BJ (cell line): ENCODE measurements around the gene EDARADD. TPM values are rescaled to one million over a fixed set of nuclear protein-coding genes. Genes with fewer than 3 reads are reported as not detected.
A peak's percentile ranks its signal among the peaks of the same experiment; 100 is the strongest.
"Not testable (repeated sequence)": the region's sequence is repeated elsewhere in the genome, so short reads cannot be mapped to it uniquely, and the experiment has no call there.

ENCODE experiments used
- CTCF ChIA-PET: fragments of 350-600 bp; formaldehyde crosslinking; extraction: SDS; loops from one replicate; lab custom pipeline; 2021; ENCODE audit warnings: antibody characterized with exemption, inconsistent platforms; lab: Yijun Ruan, JAX
- POLR2A ChIA-PET: fragments of 300-600 bp; sonication (Branson Sonifier 250); formaldehyde crosslinking; extraction: SDS; loops from one replicate; lab custom pipeline; 2021; ENCODE audit warnings: antibody characterized with exemption; lab: Charles Lee
- DNase-seq: peaks from one replicate; pipeline ENCODE4 v3.0.0-alpha.2; 2011; ENCODE audit warnings: low read depth
- H3K27me3 ChIP-seq: 2 replicates; pipeline ENCODE4 v1.6.0; 2011; ENCODE audit warnings: low read length; ENCODE audit not compliant: control insufficient read depth, insufficient read depth
- H3K36me3 ChIP-seq: 2 replicates; pipeline ENCODE4 v1.5.1; 2011; ENCODE audit warnings: low read length; ENCODE audit not compliant: control insufficient read depth, insufficient read depth
- H3K4me3 ChIP-seq: 2 replicates; pipeline ENCODE4 v1.5.1; 2011; ENCODE audit warnings: low read depth, mild to moderate bottlenecking, control low read depth, low read length
- polyA plus RNA-seq: library from polyadenylated mRNA; depleted of rRNA; stranded (reverse); fragments of >200 nt; gene quantifications from 2 replicates; pipeline ENCODE4 v1.2.3, GENCODE V29; 2011
- TF ChIP-seq, protein P1 (sequence below): IDR thresholded peaks from 2 replicates; pipeline ENCODE4 v1.5.1; 2011; ENCODE audit warnings: low read depth, mild to moderate bottlenecking, control low read depth, inconsistent platforms, low read length, moderate library complexity; ENCODE audit not compliant: insufficient read depth

The EDARADD gene
- polyA plus RNA-seq, 1 experiment = not detected

DNA sequence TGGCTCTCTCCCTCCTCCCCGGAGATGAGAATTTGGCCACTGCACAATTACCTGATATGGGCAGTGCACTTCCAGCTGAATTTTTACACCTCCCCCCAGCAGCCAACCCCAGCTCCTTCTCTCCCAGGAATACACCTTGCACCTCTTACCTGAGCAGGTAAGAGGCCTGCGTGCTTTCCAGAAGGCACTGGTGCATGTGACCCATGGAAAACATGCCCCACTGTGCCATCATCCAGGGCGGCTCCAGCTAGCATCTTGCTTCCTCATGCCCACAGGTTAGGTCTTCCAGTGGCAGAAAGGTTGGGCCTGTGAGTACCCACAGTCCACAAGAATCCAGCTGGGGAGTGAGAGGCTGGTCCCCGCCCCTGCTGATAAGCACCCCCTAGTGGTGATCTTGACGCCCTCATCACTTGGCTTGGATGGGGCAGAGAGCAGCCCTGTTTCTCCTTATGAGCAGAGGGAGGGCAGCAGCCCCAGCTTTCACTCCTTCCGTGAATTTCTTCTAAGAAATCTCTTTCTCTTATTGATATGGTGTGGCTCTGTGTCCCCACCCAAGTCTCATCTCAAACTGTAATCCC is 57.8 kb downstream of the EDARADD start:
- no peaks in the 10 kb centered on the region for H3K36me3 ChIP-seq
- H3K27me3 ChIP-seq = no peaks in the 10 kb centered on the region
- TF ChIP-seq, protein P1, sequence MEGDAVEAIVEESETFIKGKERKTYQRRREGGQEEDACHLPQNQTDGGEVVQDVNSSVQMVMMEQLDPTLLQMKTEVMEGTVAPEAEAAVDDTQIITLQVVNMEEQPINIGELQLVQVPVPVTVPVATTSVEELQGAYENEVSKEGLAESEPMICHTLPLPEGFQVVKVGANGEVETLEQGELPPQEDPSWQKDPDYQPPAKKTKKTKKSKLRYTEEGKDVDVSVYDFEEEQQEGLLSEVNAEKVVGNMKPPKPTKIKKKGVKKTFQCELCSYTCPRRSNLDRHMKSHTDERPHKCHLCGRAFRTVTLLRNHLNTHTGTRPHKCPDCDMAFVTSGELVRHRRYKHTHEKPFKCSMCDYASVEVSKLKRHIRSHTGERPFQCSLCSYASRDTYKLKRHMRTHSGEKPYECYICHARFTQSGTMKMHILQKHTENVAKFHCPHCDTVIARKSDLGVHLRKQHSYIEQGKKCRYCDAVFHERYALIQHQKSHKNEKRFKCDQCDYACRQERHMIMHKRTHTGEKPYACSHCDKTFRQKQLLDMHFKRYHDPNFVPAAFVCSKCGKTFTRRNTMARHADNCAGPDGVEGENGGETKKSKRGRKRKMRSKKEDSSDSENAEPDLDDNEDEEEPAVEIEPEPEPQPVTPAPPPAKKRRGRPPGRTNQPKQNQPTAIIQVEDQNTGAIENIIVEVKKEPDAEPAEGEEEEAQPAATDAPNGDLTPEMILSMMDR = peak; percentile 39
- H3K4me3 ChIP-seq = no peak overlapping the region
- CTCF ChIA-PET = interaction anchor here (0.8 to 2.0 kb wide), 2 partner anchors 340 to 584 kb away, joined by 3 to 7 read pairs; no protein-coding TSS in a partner anchor
- POLR2A ChIA-PET = no interaction called here
- no peak for DNase-seq

DNA sequence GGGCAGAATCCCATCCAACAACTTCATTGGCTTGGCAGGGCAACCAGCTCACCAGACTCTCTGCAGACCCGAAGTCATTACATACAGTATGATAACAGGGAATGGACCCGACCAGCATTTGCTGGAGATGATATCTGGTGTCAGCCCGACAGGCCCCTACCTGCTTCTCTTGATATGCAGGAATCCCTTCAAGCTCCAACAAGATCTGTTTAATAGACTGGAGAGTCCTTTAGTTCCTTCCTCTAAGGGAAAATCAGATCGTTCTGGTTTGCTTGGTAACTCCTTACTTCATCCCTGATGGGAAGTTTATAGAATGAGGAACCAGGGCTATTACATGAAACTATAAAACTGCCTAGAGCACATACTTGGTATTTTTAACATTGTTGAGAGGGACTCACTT is 61.2 kb downstream of the EDARADD start:
- POLR2A ChIA-PET = no interaction called here
- H3K36me3 ChIP-seq = no peaks in the 10 kb centered on the region
- no peak overlapping the region for H3K4me3 ChIP-seq
- no peak for DNase-seq
- CTCF ChIA-PET = interaction anchor here (1.0 kb wide), 1 partner anchor 22 kb away, joined by 4 read pairs; no protein-coding TSS in a partner anchor
- no peaks in the 10 kb centered on the region for H3K27me3 ChIP-seq
- TF ChIP-seq, protein P1 = no peak

DNA sequence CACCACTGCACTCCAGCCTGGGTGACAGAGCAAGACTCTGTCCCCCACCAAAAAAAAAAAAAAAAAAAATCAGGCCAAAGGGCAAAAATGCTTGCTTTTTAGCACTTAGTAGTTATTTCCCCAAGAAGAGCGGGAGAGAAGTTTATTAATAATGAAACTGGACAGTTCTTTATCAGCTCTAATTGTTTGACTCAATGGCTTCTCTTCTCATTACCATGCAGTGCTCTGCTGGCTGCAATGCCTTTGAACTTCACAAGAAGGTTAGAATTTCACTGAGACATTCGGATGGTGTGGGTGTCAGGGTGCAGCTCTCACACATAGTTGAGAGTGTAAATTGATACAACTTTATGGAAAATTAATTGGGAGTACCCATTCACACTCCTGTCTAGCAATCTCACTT is 63.7 kb downstream of the EDARADD start:
- no peaks in the 10 kb centered on the region; the same call in 1 of the 2 replicates for H3K27me3 ChIP-seq
- no peak overlapping the region for H3K4me3 ChIP-seq
- no peaks in the 10 kb centered on the region for H3K36me3 ChIP-seq
- no peak for DNase-seq
- TF ChIP-seq, protein P1 = no peak
- POLR2A ChIA-PET = no interaction called here
- CTCF ChIA-PET = no interaction called here

DNA sequence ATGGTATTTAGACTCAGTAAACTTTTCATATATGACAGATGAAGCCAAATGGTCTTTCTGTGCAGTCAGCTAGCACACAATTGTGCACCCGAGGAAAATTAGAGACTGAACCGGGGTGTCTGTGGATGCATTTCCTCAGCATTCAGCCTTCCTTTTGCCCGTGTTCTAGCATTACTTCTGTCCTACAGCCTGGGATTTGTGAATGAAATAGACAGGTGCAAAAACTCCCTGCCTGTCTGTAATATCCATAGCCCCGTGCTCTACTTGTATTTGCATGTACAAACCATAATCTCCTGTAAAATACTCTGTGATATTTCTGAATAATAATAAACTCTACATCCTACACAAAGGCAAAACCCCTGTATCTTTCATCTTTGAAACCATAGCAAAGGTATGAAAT is 64.9 kb downstream of the EDARADD start:
- TF ChIP-seq, protein P1 = no peak
- H3K4me3 ChIP-seq = no peak overlapping the region
- DNase-seq = no peak
- no peaks in the 10 kb centered on the region; the same call in 1 of the 2 replicates for H3K27me3 ChIP-seq
- CTCF ChIA-PET = interaction anchor here (0.6 kb wide), 1 partner anchor 56 kb away, joined by 3 read pairs; no protein-coding TSS in a partner anchor
- no peaks in the 10 kb centered on the region for H3K36me3 ChIP-seq
- POLR2A ChIA-PET = no interaction called here

DNA sequence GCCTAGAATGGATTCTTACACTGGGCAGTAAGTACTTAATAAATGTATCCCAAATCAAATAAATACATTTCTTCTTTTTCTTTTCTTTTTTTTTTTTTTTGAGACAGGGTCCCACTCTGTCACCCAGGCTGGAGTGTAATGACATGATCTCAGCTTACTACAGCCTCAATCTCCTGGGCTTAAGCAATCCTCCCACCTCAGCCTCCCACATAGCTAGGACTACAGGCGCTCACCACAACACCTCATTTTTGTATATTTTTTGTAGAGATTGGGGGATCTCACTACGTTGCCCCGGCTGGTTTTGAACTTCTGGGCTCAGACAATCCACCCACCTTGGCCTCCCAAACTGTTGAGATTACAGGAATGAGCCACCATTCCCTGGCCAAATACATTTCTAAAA is 66.0 kb downstream of the EDARADD start:
- POLR2A ChIA-PET = no interaction called here
- no peak for DNase-seq
- no peak overlapping the region for H3K4me3 ChIP-seq
- CTCF ChIA-PET = interaction anchor here (0.5 kb wide), 1 partner anchor 330 kb away, joined by 3 read pairs; no protein-coding TSS in a partner anchor
- TF ChIP-seq, protein P1 = no peak
- no peaks in the 10 kb centered on the region; the same call in 1 of the 2 replicates for H3K27me3 ChIP-seq
- H3K36me3 ChIP-seq = no peaks in the 10 kb centered on the region

DNA sequence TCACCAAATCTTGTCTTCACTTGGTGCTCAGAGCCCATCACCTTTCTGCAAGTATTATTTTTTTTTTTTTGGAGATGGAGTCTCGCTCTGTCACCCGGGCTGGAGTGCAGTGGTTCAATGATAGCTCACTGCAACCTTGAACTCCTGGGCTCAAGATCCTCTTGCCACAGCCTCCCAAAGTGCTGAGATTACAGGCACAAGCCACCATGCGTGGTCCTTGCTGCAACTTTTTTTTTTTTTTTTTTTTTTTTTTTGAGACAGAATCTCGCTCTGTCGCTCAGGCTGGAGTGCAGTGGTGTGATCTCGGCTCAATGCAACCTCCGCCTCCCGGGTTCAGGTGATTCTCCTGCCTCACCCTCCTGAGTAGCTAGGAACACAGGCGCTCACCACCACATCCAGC is 70.1 kb downstream of the EDARADD start:
- H3K36me3 ChIP-seq, CTCF ChIA-PET, H3K4me3 ChIP-seq, POLR2A ChIA-PET, H3K27me3 ChIP-seq, DNase-seq: not testable (repeated sequence)
